ENCODE measurements around the gene GFRA1. TPM values are rescaled to one million over a fixed set of nuclear protein-coding genes. Genes with fewer than 3 reads are reported as not detected.
A peak's percentile ranks its signal among the peaks of the same experiment; 100 is the strongest.

Gene GFRA1
- total RNA-seq, 3 donors from 2014 or later: 0.03 to 0.11 (median 0.08) TPM

- Mint-ChIP-seq H3K36me3 (ENCODE audit: insufficient read depth) (no peaks in the 10 kb centered on the region), H3K4me1 (ENCODE audit: low read depth) (no peaks in the 10 kb centered on the region), H3K4me3 (no peak overlapping the region), H3K9me3 (no peaks in the 10 kb centered on the region), H3K27me3 (ENCODE audit: low read depth) (no peaks in the 10 kb centered on the region)
- no peak for DNase-seq
- no peak for ATAC-seq
Measured at GRCh38 chr10:116159197-116159596, 113.8 kb downstream of the GFRA1 start.

GRCh38 chr10:116158036-116158435 lies 115.0 kb downstream of the GFRA1 start:
- ATAC-seq (no peak), DNase-seq (no peak)
- no peak overlapping the region for H3K4me3 Mint-ChIP-seq
- H3K4me1 Mint-ChIP-seq (ENCODE audit: low read depth): no peaks in the 10 kb centered on the region
- no peaks in the 10 kb centered on the region for H3K27me3 Mint-ChIP-seq (ENCODE audit: low read depth)
- H3K36me3 Mint-ChIP-seq (ENCODE audit: insufficient read depth): no peaks in the 10 kb centered on the region
- H3K9me3 Mint-ChIP-seq: no peaks in the 10 kb centered on the region

GRCh38 chr10:116157485-116157884 lies 115.5 kb downstream of the GFRA1 start:
- Mint-ChIP-seq H3K27me3 (ENCODE audit: low read depth) (no peaks in the 10 kb centered on the region), H3K4me1 (ENCODE audit: low read depth) (no peaks in the 10 kb centered on the region), H3K9me3 (no peaks in the 10 kb centered on the region), H3K4me3 (no peak overlapping the region), H3K36me3 (ENCODE audit: insufficient read depth) (no peaks in the 10 kb centered on the region)
- DNase-seq (no peak), ATAC-seq (no peak)

- no peak overlapping the region for H3K4me3 Mint-ChIP-seq
- ATAC-seq: no peak
- no peaks in the 10 kb centered on the region for H3K36me3 Mint-ChIP-seq (ENCODE audit: insufficient read depth)
- no peaks in the 10 kb centered on the region for H3K4me1 Mint-ChIP-seq (ENCODE audit: low read depth)
- DNase-seq: no peak
- no peaks in the 10 kb centered on the region for H3K27me3 Mint-ChIP-seq (ENCODE audit: low read depth)
- peaks cover 5% of the 10 kb centered on the region for H3K9me3 Mint-ChIP-seq
Measured at GRCh38 chr10:116156819-116157218, 116.2 kb downstream of the GFRA1 start.

GRCh38 chr10:116155191-116155590 lies 117.8 kb downstream of the GFRA1 start:
- DNase-seq (no peak), ATAC-seq (no peak)
- Mint-ChIP-seq H3K9me3 (peaks cover 11% of the 10 kb centered on the region), H3K36me3 (ENCODE audit: insufficient read depth) (no peaks in the 10 kb centered on the region), H3K27me3 (ENCODE audit: low read depth) (no peaks in the 10 kb centered on the region), H3K4me3 (no peak overlapping the region), H3K4me1 (ENCODE audit: low read depth) (no peaks in the 10 kb centered on the region)

GRCh38 chr10:116154651-116155050 lies 118.4 kb downstream of the GFRA1 start:
- DNase-seq (no peak), ATAC-seq (no peak)
- Mint-ChIP-seq H3K4me1 (ENCODE audit: low read depth) (no peaks in the 10 kb centered on the region), H3K9me3 (peaks cover 11% of the 10 kb centered on the region), H3K27me3 (ENCODE audit: low read depth) (no peaks in the 10 kb centered on the region), H3K36me3 (ENCODE audit: insufficient read depth) (no peaks in the 10 kb centered on the region), H3K4me3 (no peak overlapping the region)

GRCh38 chr10:116151076-116151475 lies 121.9 kb downstream of the GFRA1 start:
- H3K27me3 Mint-ChIP-seq (ENCODE audit: low read depth): no peaks in the 10 kb centered on the region
- DNase-seq: no peak
- no peak for ATAC-seq
- H3K9me3 Mint-ChIP-seq: peaks cover 11% of the 10 kb centered on the region
- H3K36me3 Mint-ChIP-seq (ENCODE audit: insufficient read depth): no peaks in the 10 kb centered on the region
- no peak overlapping the region for H3K4me3 Mint-ChIP-seq
- H3K4me1 Mint-ChIP-seq (ENCODE audit: low read depth): peaks cover 3% of the 10 kb centered on the region

- ATAC-seq (no peak), DNase-seq (no peak)
- peaks cover 11% of the 10 kb centered on the region for H3K9me3 Mint-ChIP-seq
- H3K36me3 Mint-ChIP-seq (ENCODE audit: insufficient read depth): no peaks in the 10 kb centered on the region
- H3K4me1 Mint-ChIP-seq (ENCODE audit: low read depth): peaks cover 3% of the 10 kb centered on the region
- H3K4me3 Mint-ChIP-seq: no peak overlapping the region
- no peaks in the 10 kb centered on the region for H3K27me3 Mint-ChIP-seq (ENCODE audit: low read depth)
Measured at GRCh38 chr10:116150606-116151005, 122.4 kb downstream of the GFRA1 start.

GRCh38 chr10:116147147-116147905 lies 125.7 kb downstream of the GFRA1 start:
- ATAC-seq (peak; percentile 62 to 80), DNase-seq (no peak)
- Mint-ChIP-seq H3K9me3 (peaks cover 11% of the 10 kb centered on the region), H3K36me3 (ENCODE audit: insufficient read depth) (no peaks in the 10 kb centered on the region), H3K4me3 (no peak overlapping the region), H3K4me1 (ENCODE audit: low read depth) (peaks cover 3% of the 10 kb centered on the region), H3K27me3 (ENCODE audit: low read depth) (no peaks in the 10 kb centered on the region)

- no peaks in the 10 kb centered on the region for H3K27me3 Mint-ChIP-seq (ENCODE audit: low read depth)
- no peak overlapping the region for H3K4me3 Mint-ChIP-seq
- peaks cover 3% of the 10 kb centered on the region for H3K9me3 Mint-ChIP-seq
- ATAC-seq (no peak), DNase-seq (no peak)
- no peaks in the 10 kb centered on the region for H3K36me3 Mint-ChIP-seq (ENCODE audit: insufficient read depth)
- peaks cover 3% of the 10 kb centered on the region for H3K4me1 Mint-ChIP-seq (ENCODE audit: low read depth)
Measured at GRCh38 chr10:116146372-116147140, 126.5 kb downstream of the GFRA1 start.

GRCh38 chr10:116143673-116144222 lies 129.3 kb downstream of the GFRA1 start:
- H3K4me3 Mint-ChIP-seq: no peak overlapping the region
- H3K36me3 Mint-ChIP-seq (ENCODE audit: insufficient read depth): no peaks in the 10 kb centered on the region
- peaks cover 3% of the 10 kb centered on the region for H3K4me1 Mint-ChIP-seq (ENCODE audit: low read depth)
- ATAC-seq (no peak), DNase-seq (no peak)
- no peaks in the 10 kb centered on the region for H3K27me3 Mint-ChIP-seq (ENCODE audit: low read depth)
- H3K9me3 Mint-ChIP-seq: no peaks in the 10 kb centered on the region

GRCh38 chr10:116141855-116142254 lies 131.2 kb downstream of the GFRA1 start:
- ATAC-seq: no peak
- no peaks in the 10 kb centered on the region for H3K36me3 Mint-ChIP-seq (ENCODE audit: insufficient read depth)
- H3K4me1 Mint-ChIP-seq (ENCODE audit: low read depth): no peaks in the 10 kb centered on the region
- no peaks in the 10 kb centered on the region for H3K27me3 Mint-ChIP-seq (ENCODE audit: low read depth)
- DNase-seq: no peak
- no peak overlapping the region for H3K4me3 Mint-ChIP-seq
- no peaks in the 10 kb centered on the region for H3K9me3 Mint-ChIP-seq

- Mint-ChIP-seq H3K4me3 (no peak overlapping the region), H3K4me1 (ENCODE audit: low read depth) (no peaks in the 10 kb centered on the region), H3K27me3 (ENCODE audit: low read depth) (no peaks in the 10 kb centered on the region), H3K36me3 (ENCODE audit: insufficient read depth) (no peaks in the 10 kb centered on the region), H3K9me3 (no peaks in the 10 kb centered on the region)
- ATAC-seq (no peak), DNase-seq (no peak)
Measured at GRCh38 chr10:116141246-116141645, 131.8 kb downstream of the GFRA1 start.

- no peaks in the 10 kb centered on the region for H3K4me1 Mint-ChIP-seq (ENCODE audit: low read depth)
- ATAC-seq: no peak
- DNase-seq: no peak
- H3K4me3 Mint-ChIP-seq: no peak overlapping the region
- no peaks in the 10 kb centered on the region for H3K36me3 Mint-ChIP-seq (ENCODE audit: insufficient read depth)
- H3K27me3 Mint-ChIP-seq (ENCODE audit: low read depth): no peaks in the 10 kb centered on the region
- H3K9me3 Mint-ChIP-seq: no peaks in the 10 kb centered on the region
Measured at GRCh38 chr10:116139886-116140285, 133.1 kb downstream of the GFRA1 start.

GRCh38 chr10:116138897-116139296 lies 134.1 kb downstream of the GFRA1 start:
- no peak overlapping the region for H3K4me3 Mint-ChIP-seq
- no peaks in the 10 kb centered on the region for H3K9me3 Mint-ChIP-seq
- H3K27me3 Mint-ChIP-seq (ENCODE audit: low read depth): no peaks in the 10 kb centered on the region
- DNase-seq (no peak), ATAC-seq (no peak)
- H3K36me3 Mint-ChIP-seq (ENCODE audit: insufficient read depth): no peaks in the 10 kb centered on the region
- no peaks in the 10 kb centered on the region for H3K4me1 Mint-ChIP-seq (ENCODE audit: low read depth)

Data from activated T-cell treated with anti-CD3 and anti-CD28 coated beads, Interleukin-2, amount 50 U/mL, for 4 hours (primary cell).